Ramos (cell line): Measurements from ENCODE around the gene TTLL6.

Experiments
- in situ Hi-C: fragments of 300-500 bp; cut with MboI; formaldehyde crosslinking; loops from one replicate; pipeline ENCODE4 v1.14.3; 2022; ENCODE audit warnings: low sequenced_read_pairs; ENCODE audit not compliant: unreplicated experiment

TTLL6 gene

DNA sequence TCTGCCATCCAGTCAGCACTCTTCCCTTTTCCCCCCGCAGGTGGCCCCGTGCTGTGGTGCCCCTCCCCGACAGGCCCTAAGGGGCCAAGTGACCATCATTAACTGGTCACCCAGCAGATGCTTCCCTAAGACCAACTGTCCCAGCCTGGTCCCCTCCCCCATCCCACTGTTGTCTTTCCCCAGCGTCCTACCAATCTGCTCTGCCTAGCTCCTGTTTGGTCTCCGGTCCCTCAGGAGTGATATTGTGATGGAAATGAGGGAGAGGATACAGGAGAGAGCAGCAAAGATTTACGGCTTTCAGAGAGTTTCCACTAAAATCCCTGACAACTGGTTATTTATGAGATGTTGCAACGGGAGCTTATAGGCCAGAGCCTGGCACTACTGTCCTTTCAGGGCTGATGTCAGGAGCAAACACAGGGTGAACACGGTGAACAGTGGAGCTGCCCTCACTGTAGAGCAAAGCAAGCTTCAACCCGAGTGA lies 1.4 kb upstream of the TTLL6 start:
- in situ Hi-C loops: no loop called here

DNA sequence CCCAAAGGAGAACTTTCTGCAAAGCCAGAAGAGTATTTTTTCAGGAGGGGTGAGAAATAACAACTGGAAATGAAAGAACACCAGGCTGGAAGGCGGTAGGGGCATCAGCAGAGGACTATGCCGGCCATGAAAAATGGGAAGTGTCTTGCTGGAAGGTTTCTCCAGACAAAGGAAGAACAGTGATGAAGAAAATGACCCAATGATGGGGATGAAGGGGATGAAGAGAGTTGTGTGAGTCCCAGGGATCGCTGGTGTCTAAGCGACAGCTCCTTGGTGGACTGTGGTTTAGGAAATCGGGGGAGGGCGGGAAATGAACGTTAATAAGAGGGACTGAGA lies 623 bp downstream of the TTLL6 start:
- in situ Hi-C loops: no loop called here

DNA sequence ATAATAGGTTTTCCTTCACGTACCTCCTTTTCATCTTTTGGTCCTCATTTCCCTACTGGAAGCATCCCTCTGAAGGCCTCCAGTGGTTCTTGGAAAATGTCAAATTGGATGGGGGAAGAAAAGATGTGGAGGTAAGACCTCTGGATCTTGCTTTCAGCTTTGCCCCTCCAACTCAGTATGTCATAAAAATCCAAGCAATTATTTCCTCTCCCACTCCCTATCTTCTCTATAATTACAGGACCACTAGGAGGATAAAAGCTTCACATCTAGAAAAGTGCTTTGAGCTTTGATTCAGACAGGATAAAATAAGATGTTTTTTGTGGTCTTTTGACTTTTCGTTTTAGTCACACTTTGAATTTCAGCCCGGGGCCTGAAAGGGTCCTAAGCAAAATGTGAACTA lies 1.7 kb downstream of the TTLL6 start:
- in situ Hi-C loops: no loop called here

DNA sequence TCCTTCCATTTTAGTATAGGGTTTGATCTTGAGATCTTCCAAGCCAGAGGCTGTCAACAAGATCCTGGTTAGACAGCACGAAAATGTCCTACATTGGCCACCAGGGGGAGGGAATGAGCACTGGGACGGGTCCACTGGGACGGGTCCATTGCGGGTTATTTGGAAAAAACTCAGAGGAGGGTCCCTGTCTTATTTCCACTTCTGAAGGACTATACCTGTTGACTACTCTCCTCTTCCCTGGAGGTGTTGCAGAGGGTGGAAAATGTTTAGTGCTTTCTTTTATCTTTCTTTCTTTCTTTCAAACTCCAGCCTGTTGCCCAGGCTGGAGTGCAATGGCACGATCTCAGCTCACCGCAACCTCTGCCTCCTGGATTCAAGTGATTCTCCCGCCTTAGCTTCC lies 2.5 kb downstream of the TTLL6 start:
- in situ Hi-C loops: loop anchor here (5.0 kb wide), 1 partner anchor 63 kb away; no protein-coding TSS in a partner anchor

DNA sequence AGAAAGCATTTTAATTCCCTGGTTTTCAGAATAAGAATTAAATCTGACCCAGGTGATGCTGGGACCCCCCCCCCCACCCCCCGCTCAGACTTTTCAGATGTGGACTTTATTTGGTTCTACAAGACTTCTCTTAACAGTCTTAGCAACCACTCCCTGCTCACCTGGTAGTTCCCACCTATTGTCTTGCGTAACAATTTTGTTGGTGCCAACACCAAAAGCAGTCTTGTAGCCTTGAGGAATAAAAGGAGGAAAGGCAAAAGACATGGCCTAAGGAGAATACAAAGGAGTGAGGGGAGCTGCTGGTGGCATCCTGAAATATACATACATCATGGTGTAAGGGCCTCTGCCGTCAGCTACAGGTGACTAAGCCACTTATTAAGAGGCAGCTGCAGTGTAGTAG lies 5.0 kb downstream of the TTLL6 start:
- in situ Hi-C loops: loop anchor here (5.0 kb wide), 1 partner anchor 65 kb away; no protein-coding TSS in a partner anchor

DNA sequence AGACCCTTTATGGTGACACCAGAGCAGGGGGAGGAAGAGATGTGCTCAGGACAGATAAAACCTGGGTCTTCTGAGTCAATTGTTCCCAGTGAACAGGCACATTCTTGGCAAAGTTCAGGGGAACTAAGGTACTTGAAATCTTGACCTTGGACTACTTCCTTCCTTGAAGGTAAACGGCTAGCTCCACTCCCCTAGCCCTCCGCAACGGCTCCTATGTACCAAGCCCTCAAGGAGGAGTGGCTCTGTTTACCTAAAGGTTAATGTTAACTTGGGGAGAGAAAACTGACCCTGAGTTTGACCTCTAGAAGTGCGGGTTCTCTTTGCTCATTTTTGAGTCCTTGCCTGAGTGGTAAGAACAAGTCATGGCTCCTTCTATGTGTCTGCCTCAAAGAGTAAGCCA lies 7.8 kb downstream of the TTLL6 start:
- in situ Hi-C loops: no loop called here

DNA sequence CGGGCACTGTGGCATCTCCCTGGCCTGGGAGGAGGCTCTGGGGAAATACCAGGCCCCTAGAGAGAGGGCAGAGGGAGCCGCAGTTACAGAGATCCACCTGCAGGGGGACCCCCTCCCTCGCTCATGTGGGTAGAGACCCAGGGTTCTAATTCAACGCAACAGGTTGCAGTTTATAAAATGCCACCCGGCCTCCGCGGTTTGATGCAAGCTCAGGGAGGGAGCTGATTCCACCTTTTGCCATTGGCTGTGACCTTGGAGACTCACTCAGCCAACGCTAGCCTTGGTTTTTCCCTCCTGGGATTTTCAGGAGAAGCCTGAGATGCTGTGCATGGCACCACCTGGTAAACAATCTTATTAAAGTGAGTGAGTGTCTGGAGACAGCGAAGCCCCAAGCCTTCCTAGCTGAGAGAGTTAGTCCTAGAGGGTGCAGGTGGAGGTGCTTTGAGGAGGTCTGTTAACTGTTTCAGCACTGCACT lies 12.1 kb downstream of the TTLL6 start:
- in situ Hi-C loops: no loop called here

DNA sequence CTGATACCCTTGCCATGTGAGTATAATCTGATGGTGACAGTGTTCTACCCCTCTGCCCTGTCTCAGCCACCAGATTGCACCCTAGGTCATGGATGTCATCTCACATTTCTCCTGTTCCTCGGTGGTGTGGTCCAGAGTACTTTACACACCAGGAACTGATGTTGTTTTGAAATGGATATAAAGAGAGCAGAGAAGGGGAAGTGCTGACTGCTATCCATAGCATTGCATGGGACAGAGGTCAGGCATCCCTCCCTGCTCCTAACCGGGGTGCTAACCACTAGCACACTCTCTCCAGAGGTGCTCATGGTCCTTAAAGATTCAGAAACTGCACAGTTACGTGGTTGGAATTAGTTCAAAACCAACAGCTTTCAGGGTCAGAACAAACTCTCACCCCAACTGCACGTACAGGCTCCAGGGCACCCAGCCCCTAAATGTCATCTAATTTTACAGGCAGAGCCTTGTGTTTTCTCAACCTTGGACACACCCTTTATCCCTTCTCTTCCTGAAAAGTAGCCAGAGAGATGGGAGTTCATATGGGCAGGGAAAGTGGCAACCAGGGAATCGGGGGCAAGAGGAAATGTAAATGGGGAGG lies 16.3 kb downstream of the TTLL6 start:
- in situ Hi-C loops: no loop called here

DNA sequence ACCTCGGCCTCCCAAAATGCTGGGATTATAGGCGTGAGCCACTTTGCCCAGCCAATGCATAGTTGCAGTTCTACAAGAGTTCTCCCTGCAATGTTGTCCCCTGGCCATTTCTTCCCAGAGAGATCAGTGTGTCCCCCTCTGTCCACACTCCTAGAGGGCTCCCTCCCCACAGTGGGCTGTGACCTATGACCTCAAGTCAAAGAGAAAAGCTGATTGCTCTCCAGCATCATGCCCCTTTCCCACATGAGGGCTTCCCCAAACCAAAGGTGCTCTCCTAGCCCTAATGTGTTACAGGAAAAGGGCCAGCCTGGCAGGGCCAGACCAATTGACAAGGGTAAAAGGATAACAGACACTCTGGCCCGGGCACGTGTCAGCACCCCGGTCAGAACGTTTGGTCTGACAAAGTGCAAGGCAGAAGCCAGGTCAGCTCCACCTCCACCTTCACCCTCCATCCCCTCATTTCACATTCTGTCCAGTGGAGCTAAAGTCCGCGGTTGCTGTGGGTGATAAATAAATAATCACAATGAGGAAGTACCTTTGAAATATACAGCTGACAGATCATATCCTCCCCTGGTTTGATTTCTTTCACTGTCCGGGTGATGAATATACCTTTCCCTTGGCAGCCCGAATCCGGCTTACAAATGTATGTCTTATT lies 17.8 kb downstream of the TTLL6 start:
- in situ Hi-C loops: loop anchor here (10.0 kb wide), 1 partner anchor 124 kb away; no protein-coding TSS in a partner anchor

DNA sequence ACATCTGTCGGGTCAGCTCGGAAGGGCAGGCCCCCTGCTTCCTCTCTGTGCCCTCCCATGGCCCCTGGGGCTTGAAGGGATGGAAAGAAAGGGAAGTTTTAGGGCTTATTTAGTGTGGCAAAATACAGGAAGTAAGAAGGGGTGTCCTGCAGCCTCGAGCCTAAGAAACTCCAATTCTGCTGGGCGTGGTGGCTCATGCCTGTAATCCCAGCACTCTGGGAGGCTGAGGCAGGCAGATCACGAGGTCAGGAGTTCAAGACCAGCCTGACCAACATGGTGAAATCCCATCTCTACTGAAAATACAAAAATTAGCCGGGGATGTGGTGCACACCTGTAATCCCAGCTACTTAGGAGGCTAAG lies 20.9 kb downstream of the TTLL6 start:
- in situ Hi-C loops: loop anchor here (10.0 kb wide), 1 partner anchor 121 kb away; no protein-coding TSS in a partner anchor

DNA sequence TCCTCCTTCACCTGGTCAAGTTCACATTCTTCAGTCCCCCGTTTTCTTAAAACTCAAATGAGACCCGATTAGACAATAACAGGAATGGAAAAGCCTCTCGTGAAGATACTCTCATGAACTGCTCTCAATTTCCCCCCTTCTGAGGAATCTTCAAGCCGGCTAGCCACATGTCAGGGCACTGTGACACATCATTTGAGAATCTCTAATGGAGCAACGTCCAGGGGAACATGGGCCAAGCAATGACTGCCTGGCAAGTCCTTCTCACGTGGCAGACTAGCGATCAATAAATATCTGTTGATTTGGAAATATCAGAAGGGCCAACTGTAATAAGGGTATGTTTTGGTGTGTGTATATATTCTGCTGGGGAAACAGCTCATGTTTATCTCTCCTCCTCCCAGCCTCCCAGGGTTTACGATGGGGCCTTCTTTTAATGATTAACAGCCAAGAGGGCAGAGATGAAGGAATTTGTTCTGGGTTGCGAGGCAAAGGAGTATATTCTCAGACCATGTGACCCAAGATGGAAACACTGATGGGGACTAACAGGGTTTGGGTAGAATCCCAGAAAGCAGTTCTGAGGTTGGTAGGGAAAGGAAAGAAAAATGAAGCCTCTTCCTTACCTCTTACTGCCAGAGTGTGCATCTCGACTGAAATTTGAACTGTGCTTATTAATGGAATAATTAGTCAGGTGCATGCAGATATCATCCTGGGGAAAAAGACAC lies 21.4 kb downstream of the TTLL6 start:
- in situ Hi-C loops: loop anchor here (10.0 kb wide), 1 partner anchor 121 kb away; no protein-coding TSS in a partner anchor

DNA sequence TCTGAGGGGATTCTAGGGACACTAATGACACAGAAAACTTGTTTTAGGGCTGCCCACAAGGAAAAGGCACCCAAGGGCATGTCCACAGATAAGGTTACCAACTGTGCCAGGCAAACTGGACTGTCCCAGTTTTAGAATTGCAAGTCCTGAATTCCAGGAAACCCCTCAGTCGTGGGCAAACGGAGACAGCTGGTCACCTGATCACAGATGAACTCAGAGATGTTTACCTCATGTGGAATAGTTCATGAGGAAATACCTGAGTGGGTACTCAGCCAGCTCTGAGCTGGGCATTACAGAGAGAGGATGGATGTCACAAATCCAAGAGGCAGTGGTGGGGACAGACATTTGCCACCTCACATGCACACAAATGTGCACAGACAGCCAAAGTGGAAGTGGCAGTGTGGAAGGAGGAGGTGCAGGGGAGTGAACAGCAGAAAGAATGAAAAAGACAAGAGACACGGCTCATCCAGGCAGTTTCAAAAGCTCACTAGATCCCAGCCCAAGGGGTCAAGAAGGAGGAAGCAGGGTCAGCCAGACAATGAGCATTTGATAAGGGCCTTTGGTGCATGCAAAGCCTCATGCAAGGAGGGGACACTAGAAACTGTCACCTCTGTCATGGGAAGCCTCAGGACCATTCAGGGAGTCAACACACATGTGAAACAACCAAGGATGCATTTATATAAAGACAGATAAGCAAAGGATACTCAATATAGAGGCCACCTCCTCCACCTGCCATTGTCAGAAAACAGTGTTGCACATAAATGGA lies 24.8 kb downstream of the TTLL6 start:
- in situ Hi-C loops: loop anchor here (10.0 kb wide), 1 partner anchor 117 kb away; no protein-coding TSS in a partner anchor

DNA sequence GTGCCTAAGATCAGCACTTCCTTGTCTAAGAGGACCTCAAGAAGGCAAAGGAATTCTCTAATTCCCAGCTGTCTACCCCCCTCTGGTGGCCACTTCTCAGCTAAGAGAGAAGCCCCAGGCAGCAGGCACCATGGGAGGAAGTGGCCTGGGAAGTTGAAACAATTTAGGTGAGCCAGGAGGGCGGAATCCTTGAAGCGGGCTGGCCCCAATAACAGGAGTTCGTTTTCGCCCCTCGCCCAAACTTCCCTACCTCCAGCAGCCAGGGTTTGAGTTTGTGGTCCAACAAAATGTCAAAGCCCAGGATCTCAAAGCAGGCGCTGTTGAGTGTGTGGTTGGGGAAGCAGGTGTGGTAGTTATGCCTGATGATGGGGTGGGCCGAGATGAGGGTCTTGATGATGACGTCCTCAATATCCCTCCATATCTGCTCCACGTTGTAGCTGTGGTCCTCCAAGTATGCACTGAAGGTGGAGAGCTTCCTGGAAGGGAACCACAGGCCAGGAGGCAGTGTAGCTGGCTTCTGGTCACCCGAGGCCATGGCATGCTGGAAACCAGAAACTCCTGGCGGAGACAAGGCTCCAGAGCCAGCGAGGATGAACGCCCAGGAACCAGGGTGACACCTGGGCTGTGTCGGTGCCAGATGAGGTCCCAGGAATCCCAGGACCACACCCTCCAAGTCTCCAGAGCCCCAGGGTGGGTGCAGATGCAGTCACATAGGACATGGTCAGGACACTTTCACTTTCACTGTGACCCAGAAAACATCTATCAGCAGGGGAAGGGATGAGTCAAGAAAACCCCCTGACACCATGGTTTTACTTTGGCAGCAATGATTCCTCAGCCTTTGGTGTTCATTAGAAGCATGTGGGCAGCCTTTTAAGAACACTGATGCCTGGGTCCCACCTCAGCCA lies 25.6 kb downstream of the TTLL6 start:
- in situ Hi-C loops: loop anchor here (10.0 kb wide), 1 partner anchor 117 kb away; no protein-coding TSS in a partner anchor

DNA sequence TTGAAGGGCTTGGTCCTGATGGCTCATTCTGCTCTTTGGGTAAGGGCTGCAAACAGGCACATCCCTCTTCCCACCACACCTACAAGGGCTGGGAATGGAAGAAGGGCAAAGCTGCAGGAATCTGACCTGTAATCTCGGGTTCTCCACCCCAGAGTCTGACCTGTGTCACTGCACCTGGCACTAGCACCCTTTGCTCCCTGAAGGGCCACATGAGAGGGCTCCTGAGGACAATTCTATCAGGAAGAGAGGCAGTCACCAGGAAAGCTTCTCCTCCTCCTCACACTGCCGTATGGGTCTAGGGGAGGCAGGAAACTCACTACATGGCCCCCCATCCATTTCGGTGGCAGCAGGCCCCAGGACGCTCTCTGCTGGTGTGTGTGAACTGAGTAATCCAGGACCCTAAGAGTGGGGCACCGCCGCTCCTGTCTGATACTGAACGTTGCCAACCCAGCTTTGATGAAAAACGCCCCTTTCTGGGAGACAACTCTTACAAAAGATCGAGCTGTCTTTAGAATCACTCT lies 26.4 kb downstream of the TTLL6 start:
- in situ Hi-C loops: loop anchor here (10.0 kb wide), 1 partner anchor 116 kb away; no protein-coding TSS in a partner anchor

DNA sequence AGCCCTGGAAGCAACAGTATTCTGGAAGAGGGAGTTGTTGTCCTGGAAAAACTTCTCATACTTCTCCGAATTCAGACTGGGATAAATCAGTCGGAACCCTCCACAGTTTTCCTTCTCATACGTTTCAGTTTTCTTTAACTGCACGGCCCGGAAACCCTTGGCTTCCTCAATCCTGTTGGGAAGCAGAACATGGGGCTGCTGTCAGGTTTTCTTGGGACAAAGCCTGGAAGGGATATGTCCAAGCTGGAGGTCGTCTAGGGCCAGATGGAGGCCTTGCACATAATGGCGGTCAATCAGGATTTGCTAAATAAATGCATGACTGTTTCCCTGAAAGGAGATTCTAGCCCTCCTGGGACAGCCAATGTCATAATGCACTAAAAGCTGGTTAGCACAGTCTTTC lies 29.2 kb downstream of the TTLL6 start:
- in situ Hi-C loops: no loop called here

DNA sequence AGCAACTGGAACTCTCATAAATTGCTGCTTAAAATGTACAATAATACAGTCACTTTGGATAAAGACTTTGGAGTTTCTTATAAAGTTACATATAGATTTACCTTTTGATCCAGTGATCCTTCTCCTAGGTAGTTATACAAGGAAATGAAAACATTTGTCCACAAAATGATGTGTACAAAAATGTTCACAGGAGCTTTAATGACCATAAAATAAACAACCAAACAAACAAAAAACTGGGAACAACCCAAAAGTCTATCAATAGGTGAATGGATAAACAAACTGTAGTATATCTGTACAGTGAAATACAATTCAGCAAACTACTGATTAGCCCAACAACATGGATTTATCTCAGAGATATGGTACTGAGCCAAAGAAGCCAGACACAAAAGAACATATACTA lies 37.6 kb downstream of the TTLL6 start:
- in situ Hi-C loops: no loop called here

DNA sequence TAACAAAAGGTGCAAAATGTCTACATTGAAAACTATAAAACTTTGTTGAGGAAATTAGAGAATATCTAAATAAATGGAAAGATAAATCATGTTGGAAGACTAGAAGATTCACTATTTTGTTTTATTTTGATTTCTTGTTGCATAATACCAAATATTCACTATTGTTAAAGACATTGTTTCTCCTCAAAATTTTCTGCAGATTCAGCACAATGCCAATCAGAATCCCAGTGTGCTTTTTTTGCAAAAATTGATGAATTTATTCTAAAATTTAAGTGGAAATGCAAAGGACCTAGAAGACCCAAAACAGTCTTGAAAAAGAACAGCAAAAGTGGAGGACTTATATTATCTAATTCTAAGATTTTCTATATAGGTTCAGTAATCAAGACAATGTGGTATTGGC lies 40.4 kb downstream of the TTLL6 start:
- in situ Hi-C loops: no loop called here

DNA sequence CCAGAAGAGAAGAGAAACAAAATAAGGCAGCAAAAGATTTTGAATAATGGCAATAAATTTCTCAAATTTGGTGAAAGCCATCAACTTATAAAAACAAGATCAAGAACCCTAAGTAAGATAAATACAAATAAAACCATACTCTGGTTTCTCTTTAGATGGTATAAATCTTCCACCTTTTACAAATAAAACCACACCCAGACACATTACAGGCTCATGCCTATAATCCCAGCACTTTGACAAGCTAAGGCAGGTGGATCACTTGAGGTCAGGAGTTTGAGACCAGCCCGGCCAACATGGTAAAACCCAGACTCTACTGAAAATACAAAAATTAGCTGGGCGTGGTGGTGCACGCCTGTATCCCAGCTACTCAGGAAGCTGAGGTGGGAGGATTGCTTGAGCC lies 43.8 kb downstream of the TTLL6 start:
- in situ Hi-C loops: no loop called here

DNA sequence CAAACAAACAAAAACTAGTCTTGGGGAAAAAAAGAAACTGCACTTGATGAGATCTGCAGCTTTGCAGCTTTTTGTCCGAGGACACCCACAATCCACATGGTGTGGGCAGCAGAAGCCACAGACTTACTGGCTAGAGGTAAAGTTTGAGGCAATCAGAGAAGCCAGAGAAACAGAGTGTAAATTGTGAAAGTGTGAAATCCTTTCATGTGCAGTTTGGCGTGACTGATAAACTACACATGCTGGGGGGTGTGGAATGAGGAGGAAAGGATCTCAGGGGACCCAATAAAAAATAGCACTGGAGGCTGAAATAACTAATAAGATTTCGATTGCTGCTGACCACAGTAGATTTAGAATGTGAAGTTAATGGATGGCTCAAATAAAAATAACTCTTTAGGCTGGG lies 46.1 kb downstream of the TTLL6 start:
- in situ Hi-C loops: no loop called here
